HG03097 (cell line): ENCODE results near the gene MFAP5.
"Not testable (repeated sequence)": the region's sequence is repeated elsewhere in the genome, so short reads cannot be mapped to it uniquely, and the experiment has no call there.

Experiments
- ATAC-seq: cut with Tn5 transposase; IDR thresholded peaks from one replicate; pipeline ENCODE4 v1.9.1; 2021; ENCODE audit not compliant: unreplicated experiment, low FRiP score

Gene MFAP5

GRCh38 chr12:8635342-8636006 lies 27.2 kb downstream of the MFAP5 start:
- ATAC-seq, result not testable (repeated sequence)

GRCh38 chr12:8630131-8630530 lies 32.5 kb downstream of the MFAP5 start:
- ATAC-seq, result peak; percentile 6

- ATAC-seq, result peak; percentile 94
These were observed 33.1 kb downstream of the MFAP5 start for GRCh38 chr12:8629486-8630033.

- no peak for ATAC-seq
These were observed 33.9 kb downstream of the MFAP5 start for GRCh38 chr12:8628731-8629130.

GRCh38 chr12:8624750-8625149 lies 37.9 kb downstream of the MFAP5 start:
- not testable (repeated sequence) for ATAC-seq

- no peak for ATAC-seq
These were observed 40.0 kb downstream of the MFAP5 start for GRCh38 chr12:8622646-8623045.

GRCh38 chr12:8615206-8615605 lies 47.4 kb downstream of the MFAP5 start:
- ATAC-seq, result no peak

- ATAC-seq, result not testable (repeated sequence)
These were observed 48.7 kb downstream of the MFAP5 start for GRCh38 chr12:8613881-8614280.

- no peak for ATAC-seq
These were observed 50.0 kb downstream of the MFAP5 start, which contains the start of gene AICDA for GRCh38 chr12:8612629-8613028. Gene AICDA (minus strand): TSS chr12:8612859. CDS start chr12:8612767, 92 bp downstream.

GRCh38 chr12:8609061-8609570 lies 53.5 kb downstream of the MFAP5 start:
- no peak for ATAC-seq

- ATAC-seq, result no peak
These were observed 55.7 kb downstream of the MFAP5 start for GRCh38 chr12:8606890-8607289.

GRCh38 chr12:8605057-8605456 lies 57.6 kb downstream of the MFAP5 start:
- no peak for ATAC-seq

- no peak for ATAC-seq
These were observed 58.8 kb downstream of the MFAP5 start for GRCh38 chr12:8603856-8604255.

- no peak for ATAC-seq
These were observed 59.3 kb downstream of the MFAP5 start for GRCh38 chr12:8603286-8603685.

GRCh38 chr12:8596561-8596960 lies 66.1 kb downstream of the MFAP5 start:
- no peak for ATAC-seq
